NAMALWA (cell line): ENCODE measurements around the gene OR4D10.
"Not testable (repeated sequence)": the region's sequence is repeated elsewhere in the genome, so short reads cannot be mapped to it uniquely, and the experiment has no call there.

Experiments used
- DNase-seq: peaks from one replicate; pipeline ENCODE4 v3.0.0-alpha.2; 2015; ENCODE audit warnings: low spot score

The OR4D10 gene

DNA sequence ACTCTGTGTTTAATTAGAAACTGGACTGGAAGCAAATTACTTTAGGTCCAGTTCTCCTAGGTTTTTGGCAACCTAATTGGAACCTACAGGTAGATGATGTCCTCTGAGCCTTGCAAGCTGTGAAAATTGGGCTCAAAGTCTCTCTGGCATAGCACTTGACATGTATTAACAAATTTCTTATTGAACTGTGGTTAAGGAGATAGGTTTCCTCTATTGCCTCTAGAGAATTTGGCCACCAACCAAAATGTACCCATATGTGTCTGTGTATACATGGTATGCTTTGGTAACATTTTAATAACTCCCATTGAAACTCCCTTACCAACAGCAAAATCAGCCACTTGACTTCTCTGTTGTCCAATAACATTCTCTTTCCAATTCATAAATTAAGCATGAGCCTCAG lies at the start of gene OR4D10:
Gene OR4D10 (plus strand): TSS at position 301 of the 400 bp plus-strand sequence. CDS start 4,115 bp downstream, outside the sequence.
- DNase-seq: no peak

- DNase-seq: no peak
Observed at GRCh38 chr11:59423835-59424234, 49.3 kb upstream of the OR4D10 start.

GRCh38 chr11:59425131-59425530 lies 48.0 kb upstream of the OR4D10 start:
- DNase-seq: no peak

GRCh38 chr11:59426361-59427067 lies 46.6 kb upstream of the OR4D10 start, which contains the start of gene OR5A2:
Gene OR5A2, minus strand, starts transcription at chr11:59426413. Its CDS starts 3,460 bp downstream, at chr11:59422953.
- no peak for DNase-seq

GRCh38 chr11:59427068-59427382 lies 46.1 kb upstream of the OR4D10 start:
- DNase-seq: no peak

GRCh38 chr11:59429924-59430516 lies 43.1 kb upstream of the OR4D10 start:
- DNase-seq: peak; percentile 87

GRCh38 chr11:59436169-59436568 lies 36.9 kb upstream of the OR4D10 start, which contains the start of gene OR5A1:
Gene OR5A1, plus strand, starts transcription at chr11:59436469. Its CDS starts 6,700 bp downstream, at chr11:59443169.
- no peak for DNase-seq

DNA sequence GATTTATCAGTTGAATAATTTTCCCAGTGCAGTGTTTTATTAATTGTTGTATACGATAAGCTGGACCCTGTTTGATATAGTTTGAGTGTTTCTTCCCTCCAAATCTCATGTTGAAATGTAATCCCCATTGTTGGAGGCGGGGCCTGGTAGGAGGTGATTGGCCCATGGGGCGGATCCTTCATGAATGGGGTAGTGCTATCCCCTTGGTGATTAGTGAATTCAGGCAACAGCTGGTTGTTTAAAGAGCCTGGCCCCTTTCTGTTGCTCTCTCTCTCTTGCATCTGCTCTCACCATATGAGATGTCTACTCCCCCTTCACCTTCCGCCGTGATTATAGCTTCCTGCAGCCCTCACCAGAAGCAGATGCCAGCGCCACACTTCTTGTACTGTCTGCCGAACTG lies 35.3 kb upstream of the OR4D10 start:
- DNase-seq: no peak

DNA sequence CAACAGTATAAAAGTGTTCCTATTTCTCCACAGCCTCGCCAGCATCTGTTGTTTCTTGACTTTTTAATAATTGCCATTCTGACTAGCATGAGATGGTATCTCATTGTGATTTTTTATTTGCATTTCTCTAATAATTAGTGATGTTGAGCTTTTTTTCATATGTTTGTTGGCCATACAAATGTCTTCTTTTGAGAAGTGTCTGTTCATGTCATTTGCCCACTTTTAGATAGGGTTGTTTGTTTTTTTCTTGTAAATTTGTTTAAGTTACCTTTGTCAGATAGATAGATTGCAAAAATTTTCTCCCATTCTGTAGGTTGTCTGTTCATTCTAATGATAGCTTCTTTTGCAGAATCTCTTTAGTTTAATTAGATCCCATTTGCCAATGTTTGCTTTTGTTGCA lies 27.5 kb upstream of the OR4D10 start:
- DNase-seq: not testable (repeated sequence)

- no peak for DNase-seq
Observed at GRCh38 chr11:59448484-59448883, 24.6 kb upstream of the OR4D10 start.

GRCh38 chr11:59456661-59457060 lies 16.5 kb upstream of the OR4D10 start, which contains the start of gene OR4D6:
Gene OR4D6, plus strand, starts transcription at chr11:59456961. Its CDS starts 0 bp downstream, at chr11:59456961.
- DNase-seq: no peak

- no peak for DNase-seq
Observed at GRCh38 chr11:59459916-59460315, 13.2 kb upstream of the OR4D10 start.

DNA sequence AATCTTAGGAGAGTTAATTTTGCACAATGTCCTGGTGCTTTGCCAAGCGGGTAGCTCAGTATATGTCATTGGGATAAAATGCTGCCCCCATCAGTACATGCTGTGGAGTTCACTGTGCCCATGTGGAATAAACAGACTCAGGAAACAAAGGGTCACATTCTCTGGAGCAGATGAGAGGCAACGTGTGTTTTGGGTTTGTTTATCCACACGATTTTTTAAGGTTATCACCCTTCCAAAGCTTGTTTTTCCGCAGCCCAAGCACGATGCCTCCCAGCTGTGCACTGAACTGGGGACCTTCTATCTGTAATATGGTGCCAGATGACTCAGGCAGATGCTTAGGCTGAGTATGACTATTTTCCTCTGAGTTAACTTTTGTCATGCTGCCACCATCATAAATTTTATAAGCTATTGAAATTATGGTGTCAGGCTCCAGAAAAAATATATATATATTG lies 9.9 kb upstream of the OR4D10 start:
- DNase-seq: no peak

DNA sequence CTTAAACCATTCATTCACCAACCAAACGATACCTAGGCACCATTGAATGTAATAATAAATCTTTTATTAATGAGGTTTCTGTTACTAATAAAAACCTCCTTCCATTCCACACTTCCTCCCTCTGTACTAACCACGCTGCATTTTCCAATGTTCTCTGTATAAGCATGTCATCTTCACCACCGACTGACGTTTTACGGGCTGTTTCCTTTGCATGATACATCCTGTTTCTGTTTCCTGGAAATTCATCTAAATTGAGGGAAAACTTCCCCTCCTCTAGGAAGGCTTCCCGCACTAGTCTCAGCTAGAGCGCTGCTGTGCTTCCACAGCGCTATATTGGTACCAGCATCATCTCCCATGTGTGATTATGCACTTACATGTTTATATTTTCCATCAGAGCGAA lies 2.1 kb downstream of the OR4D10 start:
- DNase-seq: no peak

- no peak for DNase-seq
Observed at GRCh38 chr11:59479906-59480305, 6.8 kb downstream of the OR4D10 start.

DNA sequence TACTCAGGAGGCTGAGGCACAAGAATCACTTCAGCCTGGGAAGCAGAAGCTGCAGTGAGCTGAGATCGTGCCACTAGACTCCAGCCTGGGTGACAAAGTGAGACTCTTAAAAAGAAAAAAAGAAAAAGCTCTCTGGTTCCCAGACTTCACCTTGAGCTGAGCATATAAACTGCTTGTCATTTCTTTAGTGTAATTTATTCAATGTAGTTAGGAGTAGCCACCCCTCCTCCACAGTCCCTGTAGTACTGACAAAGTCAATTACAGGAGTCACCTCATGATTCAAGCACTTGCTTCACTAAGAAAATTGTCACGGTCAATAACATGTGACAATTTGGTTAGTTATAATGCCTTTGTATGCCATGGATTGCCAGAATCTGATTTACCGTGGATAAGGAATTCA lies 7.2 kb downstream of the OR4D10 start:
- DNase-seq: no peak

- DNase-seq: no peak
Observed at GRCh38 chr11:59501931-59502330, 28.8 kb downstream of the OR4D10 start.

DNA sequence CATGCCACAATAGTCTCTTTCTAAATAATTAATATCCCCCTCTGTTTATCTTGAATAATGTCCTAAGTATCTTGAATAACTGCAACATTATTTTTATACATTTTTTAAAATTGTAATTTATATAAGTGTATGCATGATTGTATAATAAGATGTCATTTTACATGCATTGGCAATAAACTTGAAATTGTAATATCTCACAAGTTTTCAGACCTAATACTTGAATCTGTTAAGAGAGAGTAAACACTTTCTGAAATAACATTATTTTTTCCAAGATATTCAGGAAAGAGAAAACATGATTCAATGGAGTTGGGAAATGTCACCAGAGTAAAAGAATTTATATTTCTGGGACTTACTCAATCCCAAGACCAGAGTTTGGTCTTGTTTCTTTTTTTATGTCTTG lies 30.2 kb downstream of the OR4D10 start, which contains the start of gene OR4D11:
Gene OR4D11 (plus strand): TSS at position 301 of the 400 bp plus-strand sequence. CDS start 0 bp downstream, at position 301.
- no peak for DNase-seq

- no peak for DNase-seq
Observed at GRCh38 chr11:59510941-59511589, 38.0 kb downstream of the OR4D10 start, which contains the start of gene OR4D9. Gene OR4D9, plus strand, starts transcription at chr11:59511539. Its CDS starts 3,374 bp downstream, at chr11:59514913.

GRCh38 chr11:59511675-59512074 lies 38.6 kb downstream of the OR4D10 start:
- no peak for DNase-seq

GRCh38 chr11:59520139-59520538 lies 47.0 kb downstream of the OR4D10 start:
- not testable (repeated sequence) for DNase-seq

DNA sequence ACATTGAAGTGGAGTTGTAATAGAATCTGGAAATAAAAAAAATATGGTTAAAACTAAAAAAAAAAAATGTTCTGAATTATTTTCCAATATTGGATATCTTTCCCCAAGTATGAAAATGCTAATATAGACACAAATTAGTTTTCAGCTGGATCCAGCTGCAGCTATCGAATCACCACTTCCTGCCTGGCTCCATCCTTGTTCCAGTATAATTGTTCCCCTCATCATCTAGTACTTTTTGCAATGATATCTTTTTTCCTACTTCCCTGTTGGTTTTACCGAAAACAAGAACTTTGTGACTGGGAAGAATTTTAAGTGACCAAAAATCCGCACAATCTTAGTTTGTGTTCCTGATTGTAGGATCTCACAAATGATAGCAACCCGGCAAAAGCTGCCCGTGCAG lies 47.6 kb downstream of the OR4D10 start:
- no peak for DNase-seq

GRCh38 chr11:59523541-59523940 lies 50.4 kb downstream of the OR4D10 start:
- peak; percentile 17 for DNase-seq
